ENCODE data around the gene FGD4. TPM values are rescaled to one million over a fixed set of nuclear protein-coding genes. Genes with fewer than 3 reads are reported as not detected.

FGD4 gene
- total RNA-seq, 4 donors from 2014 or later, result 21.4 to 33.0 (median 26.9) TPM

DNA sequence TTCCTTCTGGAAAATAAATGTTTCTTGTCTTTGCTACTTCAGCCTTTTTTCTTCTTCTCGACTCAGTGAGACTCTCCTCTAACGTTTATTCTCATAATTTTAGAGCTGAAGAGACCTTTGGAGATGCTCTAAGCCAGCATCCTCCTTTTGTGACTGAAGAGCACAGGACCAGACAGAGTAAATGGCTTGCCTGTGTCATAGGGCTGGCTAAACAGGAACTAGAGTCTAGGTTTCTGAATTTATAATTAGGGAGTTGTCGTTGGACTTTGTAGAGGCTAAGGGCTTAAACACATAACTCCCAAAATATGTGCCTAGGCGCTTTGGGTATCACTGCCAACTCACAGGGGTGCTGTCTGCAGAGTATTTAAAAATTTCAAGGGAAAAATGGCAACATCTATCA lies 98.5 kb downstream of the FGD4 start:
- Histone ChIP-seq H3K4me1 (peaks cover 13 to 25% (median 19%) of the 10 kb centered on the region in 4 donors), H3K4me3 (no peak overlapping the region), H3K27me3 (no peaks in the 10 kb centered on the region), H3K36me3 (no peaks in the 10 kb centered on the region), H3K27ac (replicated peaks in 1 of 4) (no peak overlapping the region), H3K9me3 (no peaks in the 10 kb centered on the region)
- WGBS, result 74% methylated on average over 4 of the region's 4 CpGs
- TF ChIP-seq, protein P1, sequence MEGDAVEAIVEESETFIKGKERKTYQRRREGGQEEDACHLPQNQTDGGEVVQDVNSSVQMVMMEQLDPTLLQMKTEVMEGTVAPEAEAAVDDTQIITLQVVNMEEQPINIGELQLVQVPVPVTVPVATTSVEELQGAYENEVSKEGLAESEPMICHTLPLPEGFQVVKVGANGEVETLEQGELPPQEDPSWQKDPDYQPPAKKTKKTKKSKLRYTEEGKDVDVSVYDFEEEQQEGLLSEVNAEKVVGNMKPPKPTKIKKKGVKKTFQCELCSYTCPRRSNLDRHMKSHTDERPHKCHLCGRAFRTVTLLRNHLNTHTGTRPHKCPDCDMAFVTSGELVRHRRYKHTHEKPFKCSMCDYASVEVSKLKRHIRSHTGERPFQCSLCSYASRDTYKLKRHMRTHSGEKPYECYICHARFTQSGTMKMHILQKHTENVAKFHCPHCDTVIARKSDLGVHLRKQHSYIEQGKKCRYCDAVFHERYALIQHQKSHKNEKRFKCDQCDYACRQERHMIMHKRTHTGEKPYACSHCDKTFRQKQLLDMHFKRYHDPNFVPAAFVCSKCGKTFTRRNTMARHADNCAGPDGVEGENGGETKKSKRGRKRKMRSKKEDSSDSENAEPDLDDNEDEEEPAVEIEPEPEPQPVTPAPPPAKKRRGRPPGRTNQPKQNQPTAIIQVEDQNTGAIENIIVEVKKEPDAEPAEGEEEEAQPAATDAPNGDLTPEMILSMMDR (IDR thresholded peaks at IDR 0.05), result no peak
- TF ChIP-seq POLR2A (IDR thresholded peaks at IDR 0.05; ENCODE audit: low read depth) (no peak), EP300 (IDR thresholded peaks at IDR 0.05) (no peak), POLR2AphosphoS5 (IDR thresholded peaks at IDR 0.05) (no peak)
- no peak for DNase-seq (ENCODE audit: extremely low spot score)
- intact Hi-C loops (cut with DNase I), result no loop called here

GRCh38 chr12:32499048-32499447 lies 99.7 kb downstream of the FGD4 start:
- no peak for TF ChIP-seq POLR2A (IDR thresholded peaks at IDR 0.05; ENCODE audit: low read depth)
- TF ChIP-seq, protein P1 (IDR thresholded peaks at IDR 0.05), result no peak
- no peak for TF ChIP-seq POLR2AphosphoS5 (IDR thresholded peaks at IDR 0.05)
- H3K4me3 ChIP-seq, result no peak overlapping the region
- H3K27ac ChIP-seq (replicated peaks in 1 of 4), result no peak overlapping the region
- no peaks in the 10 kb centered on the region for H3K27me3 ChIP-seq
- H3K36me3 ChIP-seq, result no peaks in the 10 kb centered on the region
- no peak for DNase-seq (ENCODE audit: extremely low spot score)
- whole genome bisulfite sequencing, result over 99% methylated on average over 6 of the region's 6 CpGs
- H3K4me1 ChIP-seq, result peaks cover 20 to 34% (median 23%) of the 10 kb centered on the region in 4 donors
- no peaks in the 10 kb centered on the region for H3K9me3 ChIP-seq
- intact Hi-C loops (cut with DNase I), result no loop called here

- Histone ChIP-seq H3K4me3 (peak overlapping the region; percentile 5 to 28 (median 11)), H3K27me3 (no peaks in the 10 kb centered on the region), H3K4me1 (peaks cover 30 to 49% (median 37%) of the 10 kb centered on the region in 4 donors), H3K27ac (replicated peaks in 1 of 4) (peak overlapping the region in 2 of 4 donors; percentile 29 to 40), H3K9me3 (no peaks in the 10 kb centered on the region), H3K36me3 (no peaks in the 10 kb centered on the region)
- intact Hi-C loops (cut with DNase I), result no loop called here
- TF ChIP-seq, protein P1 (IDR thresholded peaks at IDR 0.05), result no peak
- TF ChIP-seq POLR2AphosphoS5 (IDR thresholded peaks at IDR 0.05) (no peak), POLR2A (IDR thresholded peaks at IDR 0.05; ENCODE audit: low read depth) (no peak), EP300 (IDR thresholded peaks at IDR 0.05) (no peak)
- 67% methylated on average over 6 of the region's 6 CpGs for WGBS
- DNase-seq (ENCODE audit: extremely low spot score), result no peak
These were observed 102.5 kb downstream of the FGD4 start for GRCh38 chr12:32501835-32502333.

DNA sequence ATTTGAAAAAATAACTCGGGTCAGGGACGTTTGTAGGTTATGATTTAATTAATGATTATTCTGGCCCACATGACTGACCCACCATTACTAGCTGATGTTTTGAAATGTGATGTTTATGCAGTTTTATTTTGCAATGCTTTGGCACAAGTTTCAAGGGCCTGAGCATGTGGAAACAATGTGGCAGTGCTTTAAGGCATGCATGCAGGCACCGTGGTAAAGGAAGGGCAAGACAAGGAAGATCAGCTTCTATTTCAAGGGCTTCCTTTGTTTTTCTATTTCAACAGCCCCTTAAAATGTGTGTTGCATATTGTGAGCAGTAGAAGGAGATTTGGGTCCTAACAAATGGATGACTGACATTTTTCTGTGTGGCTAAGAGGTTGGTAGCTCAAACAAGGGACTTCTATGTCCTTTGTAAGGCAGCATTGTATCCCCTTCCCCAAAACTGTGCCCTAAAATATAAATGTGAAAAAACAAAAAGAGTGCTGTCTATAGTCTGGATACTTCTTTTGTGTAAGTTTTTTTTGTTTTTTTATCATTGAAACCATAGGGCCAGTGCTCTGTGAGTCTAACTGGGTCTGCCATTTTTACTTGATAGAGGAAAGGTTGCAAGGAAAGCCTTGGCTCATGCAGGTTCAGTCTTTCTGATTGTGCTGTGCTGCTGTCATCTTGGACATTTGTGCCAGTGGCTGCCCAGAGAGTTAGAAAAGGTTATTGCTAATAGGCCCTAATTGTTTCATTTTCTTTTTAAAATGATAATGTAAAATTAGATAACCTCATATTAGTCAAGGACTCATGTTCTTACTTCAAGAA lies 103.5 kb downstream of the FGD4 start:
- Histone ChIP-seq H3K4me1 (peaks cover 30 to 49% (median 35%) of the 10 kb centered on the region in 4 donors), H3K9me3 (no peaks in the 10 kb centered on the region), H3K4me3 (peak overlapping the region; percentile 5 to 28 (median 11)), H3K36me3 (no peaks in the 10 kb centered on the region), H3K27ac (replicated peaks in 1 of 4) (peak overlapping the region in 3 of 4 donors; percentile 7 to 40 (median 29)), H3K27me3 (no peaks in the 10 kb centered on the region)
- WGBS, result 35% methylated on average over 3 of the region's 3 CpGs
- DNase-seq (ENCODE audit: extremely low spot score), result no peak
- intact Hi-C loops (cut with DNase I), result no loop called here
- TF ChIP-seq, protein P1 (IDR thresholded peaks at IDR 0.05), result no peak
- peak in 1 of 2 donors; percentile 56 for TF ChIP-seq POLR2AphosphoS5 (IDR thresholded peaks at IDR 0.05)
